ENCODE data around the gene TBC1D3.
"Not testable (repeated sequence)": the region's sequence is repeated elsewhere in the genome, so short reads cannot be mapped to it uniquely, and the experiment has no call there.

TBC1D3 gene

DNA sequence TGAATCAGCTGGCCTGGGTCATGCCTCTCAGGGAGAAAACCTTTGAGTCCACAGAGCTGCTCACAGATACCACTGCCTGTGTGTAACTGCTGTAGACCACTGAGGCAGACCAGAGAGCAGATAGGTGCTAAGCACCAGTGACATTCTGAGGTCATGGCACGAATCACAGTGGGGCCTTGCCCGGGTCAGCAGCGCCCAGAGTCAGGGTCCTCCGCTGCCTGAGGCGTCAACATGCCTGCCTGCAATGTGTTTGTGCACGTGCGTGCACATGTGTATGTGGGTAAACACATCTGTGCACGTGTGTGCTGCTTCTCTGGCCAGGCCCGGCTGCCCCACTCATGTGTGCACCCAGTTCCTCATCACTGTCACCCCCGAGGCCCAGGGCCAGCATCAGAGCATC is at the start of gene TBC1D3:
Gene TBC1D3 (minus strand): TSS at position 101 of the 400 bp plus-strand sequence. CDS start 1,526 bp downstream, outside the sequence.
- not testable (repeated sequence) for DNase-seq (ENCODE audit: low spot score)

DNA sequence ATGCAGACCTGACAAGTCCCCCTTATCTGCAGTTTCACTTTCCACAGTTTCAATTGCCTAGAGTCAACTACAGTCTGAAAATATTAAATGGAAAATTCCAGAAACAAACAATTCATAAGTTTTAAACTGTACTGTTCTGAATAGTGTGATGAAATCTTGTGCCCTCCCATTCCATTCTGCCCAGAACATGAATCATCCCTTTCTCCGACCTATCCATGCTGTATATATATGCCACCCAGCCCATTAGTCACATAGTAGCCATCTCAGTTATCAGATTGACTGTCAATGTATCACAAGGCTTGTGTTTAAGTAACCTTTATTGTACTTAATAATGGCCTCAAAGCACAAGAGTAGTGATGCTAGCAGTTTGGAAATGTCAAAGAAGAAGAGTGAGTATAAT is 40.4 kb upstream of the TBC1D3 start:
- DNase-seq (ENCODE audit: low spot score), result not testable (repeated sequence)

DNA sequence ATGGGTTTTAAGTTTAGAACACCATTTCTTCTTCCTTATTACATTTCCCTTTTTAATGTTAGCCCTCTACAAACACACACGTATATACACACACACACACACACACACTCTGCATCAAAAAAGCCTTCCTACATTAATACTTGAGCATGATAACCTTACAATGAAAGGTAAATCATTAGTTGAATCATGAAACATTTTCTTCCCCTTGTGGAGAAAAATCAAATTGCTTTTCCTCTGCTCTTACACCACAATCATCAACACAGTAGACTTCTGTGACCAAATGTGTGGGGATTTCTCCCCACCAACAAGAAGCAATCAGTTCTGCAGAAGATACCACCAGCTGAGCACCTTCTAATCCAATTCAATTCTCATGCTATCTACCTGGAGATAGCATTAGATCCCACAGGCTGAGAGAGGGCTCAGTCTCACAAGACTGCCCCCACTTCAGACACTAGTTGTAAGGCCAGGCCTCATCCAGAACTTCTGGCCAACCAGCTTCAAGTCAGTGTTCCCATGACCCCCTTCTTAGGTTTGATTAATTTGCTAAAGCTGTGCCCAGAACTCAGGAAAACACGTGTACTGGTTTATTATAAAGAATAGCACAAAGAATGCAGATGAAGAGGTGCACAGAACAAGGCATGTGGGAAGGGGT is 33.6 kb upstream of the TBC1D3 start:
- DNase-seq (ENCODE audit: low spot score), result not testable (repeated sequence)

DNA sequence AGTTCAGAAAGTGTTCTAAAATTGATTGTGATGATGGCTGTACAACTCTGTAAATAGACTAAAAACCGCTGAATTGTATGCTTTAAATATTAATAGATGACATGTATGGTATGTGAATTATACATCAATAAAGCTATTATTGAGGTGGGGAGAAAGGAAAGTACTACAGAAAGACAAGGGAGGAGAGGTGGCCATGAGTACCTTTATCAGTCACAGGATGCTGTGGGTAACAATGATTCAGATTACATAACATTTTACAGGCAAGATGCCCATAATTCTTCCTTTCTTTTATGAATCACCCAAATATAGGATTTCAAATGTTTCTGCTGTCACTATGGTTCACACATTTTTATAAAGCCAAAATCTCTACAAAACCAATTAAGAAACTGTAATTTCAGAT is 28.5 kb upstream of the TBC1D3 start:
- DNase-seq (ENCODE audit: low spot score), result not testable (repeated sequence)

DNA sequence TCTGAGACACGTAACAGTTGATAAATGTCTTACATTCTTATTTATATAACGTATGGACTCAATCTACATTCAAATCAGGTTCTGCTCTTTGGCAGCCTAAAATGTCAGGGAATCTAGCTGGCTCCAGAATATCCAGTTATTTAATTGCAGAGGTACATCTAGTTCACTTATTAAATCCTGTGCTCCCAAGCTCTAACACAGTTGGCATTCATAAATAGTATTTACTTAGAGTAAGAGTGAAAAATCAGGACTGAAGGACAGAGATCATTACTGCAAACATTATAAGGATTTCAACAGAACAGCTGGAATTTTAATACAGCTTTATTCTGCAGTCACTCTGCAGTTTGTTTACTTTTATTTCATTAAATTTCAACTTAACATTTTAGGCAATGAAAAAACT is 7.9 kb upstream of the TBC1D3 start:
- not testable (repeated sequence) for DNase-seq (ENCODE audit: low spot score)

DNA sequence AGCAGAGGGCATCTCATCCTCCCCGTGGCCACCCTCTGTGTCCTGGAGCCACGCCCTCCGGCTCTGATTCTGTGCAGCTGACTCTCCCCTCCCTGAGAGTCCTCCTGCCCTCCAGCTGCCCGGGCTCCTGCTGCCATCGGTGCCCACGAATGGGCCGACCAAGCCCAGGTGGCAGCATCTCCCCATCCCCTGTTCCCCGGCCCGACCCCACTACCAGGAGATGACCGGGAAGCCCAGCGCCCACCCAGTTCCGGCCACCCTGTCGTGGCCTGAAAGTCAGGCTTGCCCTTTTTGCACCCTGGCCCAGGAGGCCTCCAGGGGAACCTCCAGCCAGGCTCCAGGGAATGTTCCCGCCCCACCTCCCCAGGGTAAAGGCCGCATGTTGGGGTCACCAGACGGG is 57.5 kb downstream of the TBC1D3 start:
- DNase-seq (ENCODE audit: low spot score), result not testable (repeated sequence)
